Inflammatory macrophage (primary cell): Measurements from ENCODE around the gene CCDC167.
A peak's percentile ranks its signal among the peaks of the same experiment; 100 is the strongest.
"Not testable (repeated sequence)": the region's sequence is repeated elsewhere in the genome, so short reads cannot be mapped to it uniquely, and the experiment has no call there.

Experiments used
- DNase-seq, 2 donors: peaks; one replicate each; pipeline ENCODE4 v3.0.0-alpha.2; 2020 to 2022

The CCDC167 gene

DNA sequence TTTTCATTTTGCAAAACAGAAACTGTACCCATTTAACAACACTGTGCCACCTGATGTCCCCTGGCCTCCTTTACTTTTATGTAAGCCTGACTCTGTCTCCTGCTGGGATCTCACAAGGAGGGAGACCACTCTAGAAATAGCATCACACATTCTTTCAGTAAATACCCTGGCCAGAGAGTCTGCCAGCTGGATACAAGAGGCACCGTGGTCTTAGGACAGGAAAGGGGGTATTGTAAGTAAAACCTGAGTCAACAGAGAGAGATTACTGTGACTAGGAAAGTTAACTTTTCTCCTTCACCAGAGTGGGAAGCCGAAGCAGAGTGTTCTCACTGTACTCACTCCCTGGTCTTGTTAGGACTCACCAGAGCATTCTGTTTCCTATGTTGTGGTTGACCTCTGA lies 38.9 kb downstream of the CCDC167 start:
- no peak for DNase-seq

GRCh38 chr6:37459981-37460800 lies 39.5 kb downstream of the CCDC167 start:
- no peak for DNase-seq

DNA sequence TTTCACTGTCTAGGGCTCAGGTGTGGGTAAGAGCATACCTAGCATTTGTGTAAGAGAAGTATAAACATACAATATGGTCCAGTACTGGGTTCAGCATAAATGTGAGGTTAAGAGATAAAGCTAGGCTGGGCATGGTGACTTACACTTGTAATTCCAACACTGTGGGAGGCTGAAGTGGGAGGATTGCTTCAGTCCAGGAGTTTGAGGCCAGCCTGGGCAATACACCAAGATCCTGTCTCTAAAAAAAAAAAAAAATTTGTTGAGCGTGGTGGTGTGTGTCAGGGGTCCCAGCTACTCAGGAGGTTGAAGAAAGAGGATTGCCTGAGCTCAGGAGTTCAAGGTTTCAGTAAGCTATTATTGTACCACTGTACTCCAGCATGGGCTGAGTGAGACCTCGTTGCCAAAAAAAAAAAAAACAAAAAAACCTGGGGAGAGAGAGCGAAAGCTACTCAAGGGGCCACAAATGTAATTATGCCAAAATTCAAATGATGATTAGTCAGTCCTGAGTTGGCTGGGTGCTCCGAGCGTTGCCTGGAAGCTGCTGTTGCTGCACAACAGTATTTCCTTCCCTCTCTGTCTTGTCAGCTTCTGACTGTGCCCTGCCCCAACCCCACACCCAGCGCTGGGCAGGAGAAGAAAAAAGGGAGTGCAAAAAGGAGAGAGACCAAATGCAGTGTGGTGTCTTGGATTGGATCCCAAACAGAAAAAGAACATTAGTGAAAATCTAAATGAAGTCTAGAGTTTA lies 42.7 kb downstream of the CCDC167 start:
- peak in 1 of 2 donors; percentile 15 for DNase-seq

DNA sequence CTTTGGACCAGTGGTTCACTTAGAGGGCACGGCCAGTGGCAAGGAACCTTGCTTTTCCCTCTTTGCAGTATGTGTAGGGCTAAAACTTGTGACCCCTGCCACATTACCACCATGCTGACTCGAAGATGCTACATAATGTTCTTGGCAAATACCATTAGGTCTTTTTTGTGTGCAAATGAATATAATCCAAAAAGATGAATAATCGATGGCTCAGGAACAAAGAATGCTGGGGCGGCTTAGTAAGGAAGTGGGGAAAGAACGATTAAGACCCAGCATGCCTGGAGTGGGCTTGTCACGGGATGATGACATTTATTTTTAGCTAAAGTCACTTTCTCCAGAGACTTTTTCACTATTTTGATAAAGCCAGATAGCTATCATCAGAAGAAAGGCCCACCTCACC lies 43.6 kb downstream of the CCDC167 start:
- DNase-seq = no peak

DNA sequence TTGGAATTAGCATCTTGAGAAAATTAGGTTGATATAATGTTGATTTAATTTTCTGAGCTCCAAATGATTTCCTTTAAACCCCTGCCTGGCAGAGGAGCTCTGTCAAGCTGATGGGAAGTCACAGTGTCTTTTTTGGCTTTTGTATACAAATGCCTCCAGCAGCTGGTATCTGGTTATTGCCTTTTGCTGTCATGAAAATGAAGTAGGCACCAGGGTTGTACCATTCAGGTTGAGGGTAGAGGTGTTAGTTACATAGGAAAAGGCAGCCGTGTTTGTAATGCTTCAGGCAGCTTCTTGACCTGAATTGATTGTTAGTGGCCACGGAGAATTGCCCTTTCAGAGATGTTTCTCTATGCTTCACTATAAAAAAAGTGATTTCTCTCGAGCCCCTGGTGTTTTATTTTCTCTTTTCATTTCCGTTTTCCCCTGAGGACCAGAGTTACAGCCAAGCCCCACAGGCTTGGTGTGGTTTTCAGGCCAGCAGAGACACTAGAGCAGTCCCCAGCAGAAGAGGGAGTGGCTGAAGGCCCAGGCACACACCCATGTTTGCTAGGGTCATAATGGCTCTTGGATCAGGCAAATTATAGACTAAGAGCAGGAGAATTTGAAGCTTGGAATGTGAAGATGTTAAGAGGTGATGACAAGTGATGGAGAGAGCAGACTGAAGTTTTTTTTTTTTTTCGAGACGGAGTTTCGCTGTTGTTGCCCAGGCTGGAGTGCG lies 45.1 kb downstream of the CCDC167 start:
- no peak for DNase-seq

GRCh38 chr6:37452522-37452921 lies 47.2 kb downstream of the CCDC167 start:
- no peak for DNase-seq

DNA sequence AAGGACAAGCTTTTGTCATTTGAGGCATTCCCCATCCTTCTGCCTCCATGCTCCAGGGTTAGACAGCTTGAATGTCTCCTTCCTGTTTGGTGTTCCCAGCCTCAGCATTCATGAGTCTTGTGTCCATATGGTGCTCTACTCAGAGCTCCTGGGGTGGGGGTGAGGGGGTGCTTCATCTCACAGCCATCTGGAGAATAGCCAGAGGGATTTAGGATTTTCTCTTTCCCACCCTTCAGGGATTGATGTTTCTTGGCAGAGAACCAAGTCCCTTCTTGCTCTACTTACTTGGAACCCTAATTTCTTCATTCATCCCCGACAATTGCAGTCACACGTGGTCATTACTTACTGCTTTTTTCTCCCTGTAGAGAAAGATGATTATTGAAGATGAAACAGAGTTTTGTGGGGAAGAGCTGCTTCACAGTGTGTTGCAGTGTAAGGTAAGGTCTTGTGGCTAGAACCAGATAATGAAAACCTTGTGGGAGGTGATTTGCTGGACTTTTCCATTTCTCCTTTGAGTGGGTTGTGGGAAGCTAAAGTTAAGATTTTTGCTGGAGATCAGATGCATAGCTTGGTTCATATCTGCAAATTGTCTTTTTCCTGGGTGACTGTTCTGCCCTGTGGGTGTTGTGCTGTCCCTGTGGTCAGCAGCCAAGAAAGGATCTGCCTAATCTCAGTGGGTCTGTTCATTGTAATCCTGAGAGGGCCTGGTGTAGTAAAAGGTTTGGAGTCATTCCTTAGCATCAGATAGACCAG lies 48.1 kb downstream of the CCDC167 start:
- no peak for DNase-seq

DNA sequence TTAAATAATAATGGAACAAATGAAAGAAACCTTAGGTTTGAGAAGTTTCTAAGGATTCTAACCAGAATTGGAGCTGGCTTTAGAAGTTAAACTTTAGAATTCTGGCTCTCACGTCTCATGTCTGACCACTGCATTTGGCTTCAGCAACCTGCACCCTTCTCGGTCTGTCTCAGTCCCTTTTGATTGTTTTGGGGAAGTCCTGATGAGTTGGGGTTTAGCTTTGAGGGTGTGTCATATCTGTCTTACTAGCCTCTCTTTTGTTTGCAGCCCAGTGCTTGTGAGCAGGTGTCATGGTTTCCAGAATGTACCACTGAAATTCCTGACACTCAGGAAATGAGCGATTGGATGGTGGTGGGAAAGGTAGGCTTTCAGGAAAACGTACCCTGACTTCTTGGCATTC lies 49.7 kb downstream of the CCDC167 start:
- DNase-seq = no peak

- DNase-seq = not testable (repeated sequence)
These were observed 56.5 kb downstream of the CCDC167 start for GRCh38 chr6:37443216-37443542.

DNA sequence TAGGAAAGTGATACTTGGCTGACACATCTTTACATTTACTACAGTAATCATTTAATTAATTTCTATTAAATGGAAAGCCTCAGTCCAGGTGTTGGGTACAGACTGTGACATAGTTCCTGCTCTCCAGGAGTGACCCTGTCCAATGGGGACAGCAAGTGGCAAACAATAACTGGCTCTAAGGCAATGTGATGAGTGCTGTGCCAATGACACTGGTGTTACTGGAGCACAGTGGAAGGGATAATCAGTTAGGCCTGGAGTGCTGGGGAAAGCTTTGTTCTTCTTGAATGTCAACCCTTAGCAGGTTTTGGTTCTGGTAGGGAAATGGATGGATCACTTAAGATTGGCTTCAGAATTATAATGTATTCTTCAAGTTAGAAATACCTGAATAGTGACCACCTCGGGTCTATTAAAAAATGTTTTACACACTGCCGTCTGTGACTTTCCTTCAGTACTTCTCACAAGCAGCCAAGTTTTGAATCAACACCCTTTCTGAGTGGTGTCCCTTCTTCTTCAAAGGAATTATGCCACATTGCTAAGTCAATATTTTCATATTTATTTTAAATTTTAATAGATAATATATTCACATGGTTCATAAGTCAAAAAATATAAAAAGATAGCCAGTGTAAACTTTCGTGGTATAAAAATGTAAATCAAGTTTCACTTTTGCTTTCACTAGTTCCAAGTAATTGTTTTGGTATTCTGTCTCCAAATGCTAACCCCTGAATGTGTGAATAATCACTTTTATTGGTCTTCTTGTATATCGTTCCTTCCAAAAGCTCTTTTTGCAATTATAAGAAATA lies 57.1 kb downstream of the CCDC167 start:
- no peak for DNase-seq

GRCh38 chr6:37441651-37442050 lies 58.0 kb downstream of the CCDC167 start:
- DNase-seq = no peak

DNA sequence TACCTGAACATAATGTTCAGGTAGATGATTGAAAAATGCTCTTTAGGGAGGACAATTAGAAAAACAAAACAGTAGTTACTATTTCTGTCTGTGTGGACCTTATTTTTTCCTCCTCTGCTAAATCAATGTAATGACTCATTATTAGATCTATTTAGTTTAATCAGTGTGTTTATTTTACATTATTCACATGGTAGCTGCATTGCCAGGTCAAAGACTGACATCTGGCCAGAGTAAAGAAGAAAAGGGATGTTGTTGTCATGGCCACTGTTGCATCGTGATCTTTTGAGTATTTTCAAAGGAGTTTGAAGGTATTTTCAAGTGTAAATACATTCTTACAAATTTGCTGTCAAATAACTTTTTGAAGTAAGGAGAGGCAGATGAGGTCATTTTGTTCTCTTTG lies 60.8 kb downstream of the CCDC167 start:
- DNase-seq = no peak

DNA sequence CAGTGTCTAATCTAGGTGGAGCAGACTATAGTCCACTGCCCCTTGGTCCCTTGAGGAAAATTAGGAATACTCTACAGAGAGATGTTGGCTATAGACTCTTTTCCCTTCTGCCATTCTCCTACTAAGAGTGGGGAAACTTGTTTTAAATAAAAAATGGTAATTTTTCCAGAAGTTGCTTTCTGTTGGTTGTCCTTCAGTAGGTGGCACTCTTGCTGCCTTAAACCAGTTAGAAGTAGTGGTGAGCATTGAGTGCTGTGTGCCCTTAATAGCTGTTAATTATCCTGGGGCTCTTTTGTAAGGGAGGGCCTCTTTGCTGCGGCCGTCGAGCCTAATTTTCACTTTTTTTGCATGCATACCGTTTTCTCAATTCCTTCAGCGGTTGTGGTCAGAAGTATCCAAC lies 63.9 kb downstream of the CCDC167 start:
- no peak for DNase-seq

DNA sequence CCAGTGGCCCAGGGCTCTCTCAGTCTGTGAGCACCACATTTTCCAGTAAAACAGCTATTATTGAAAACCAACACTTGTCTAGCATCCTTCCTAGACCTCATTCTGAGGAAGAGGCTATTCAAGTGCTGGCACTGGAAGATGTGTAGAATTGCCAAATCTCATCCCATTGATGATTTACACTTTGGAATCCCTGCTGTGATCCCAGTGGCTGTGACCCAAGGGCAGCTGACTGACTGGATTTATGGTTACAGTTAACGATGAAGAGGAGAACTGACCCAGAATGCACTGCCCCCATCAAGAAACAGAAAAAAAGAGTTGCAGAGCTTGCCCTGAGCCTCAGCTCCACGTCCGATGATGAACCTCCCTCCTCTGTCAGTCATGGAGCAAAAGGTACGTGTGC lies 64.3 kb downstream of the CCDC167 start:
- DNase-seq = no peak

GRCh38 chr6:37433657-37434271 lies 65.9 kb downstream of the CCDC167 start:
- peak; percentile 8 to 30 for DNase-seq
